Endothelial cell of umbilical vein (primary cell): Measurements from ENCODE around the gene LHFPL2. TPM values are rescaled to one million over a fixed set of nuclear protein-coding genes. Genes with fewer than 3 reads are reported as not detected.
"Not testable (repeated sequence)": the region's sequence is repeated elsewhere in the genome, so short reads cannot be mapped to it uniquely, and the experiment has no call there.

ENCODE experiments used
- BruUV-seq: library from RNA; stranded (reverse); fragments of 400-500 nt; replicated peaks from 2 replicates; lab custom pipeline; 2021; lab: Mats Ljungman, UMichigan
- CTCF ChIA-PET: fragments of 300-600, 350-600 bp; sonication (Branson Sonifier 250); formaldehyde crosslinking; loops from one replicate; lab custom pipeline; 2021; ENCODE audit warnings: antibody characterized with exemption, inconsistent platforms; lab: Charles Lee
- POLR2A ChIA-PET: fragments of 300-600, 350-600 bp; sonication (Branson Sonifier 250); formaldehyde crosslinking; loops from one replicate; lab custom pipeline; 2021; ENCODE audit warnings: antibody characterized with exemption, inconsistent platforms; lab: Charles Lee
- DNase-seq: peaks from one replicate; pipeline ENCODE4 v3.0.0-alpha.2; 2011; ENCODE audit warnings: low read depth, low spot score
- FAIRE-seq: peaks from 2 replicates; lab custom pipeline; 2011; peaks lifted over from hg19 to GRCh38; lab: Jason Lieb, UNC
- H2AFZ ChIP-seq: 2 replicates; pipeline ENCODE4 v1.6.0; 2012; ENCODE audit warnings: low read depth, low read length, control low read depth, inconsistent platforms
- H3K27ac ChIP-seq: 2 replicates; pipeline ENCODE4 v1.5.1; 2011; ENCODE audit warnings: low read depth, mild to moderate bottlenecking, control low read depth, low read length, moderate library complexity; ENCODE audit not compliant: insufficient read depth
- H3K27me3 ChIP-seq, 2 experiments: 2 replicates each; pipeline versions ENCODE4 v1.6.0 to v1.6.1; 2011; ENCODE audit warnings: low read length in 2 of 2, mixed read lengths in 1 of 2; ENCODE audit not compliant: control insufficient read depth in 2 of 2, insufficient read depth in 2 of 2
- H3K36me3 ChIP-seq, 2 experiments: 2 replicates in 1 of 2; 3 replicates in 1 of 2; pipeline ENCODE4 v1.5.1; 2011; ENCODE audit warnings: low read length in 2 of 2, mild to moderate bottlenecking in 1 of 2, moderate library complexity in 1 of 2; ENCODE audit not compliant: control insufficient read depth in 2 of 2, insufficient read depth in 2 of 2; ENCODE audit errors: extremely low read depth in 1 of 2
- H3K4me1 ChIP-seq: 3 replicates; pipeline ENCODE4 v1.5.1; 2011; ENCODE audit warnings: mild to moderate bottlenecking, low read length; ENCODE audit not compliant: control insufficient read depth, insufficient read depth; ENCODE audit errors: extremely low read depth
- H3K4me2 ChIP-seq: 2 replicates; pipeline ENCODE4 v1.6.1; 2011; ENCODE audit warnings: low read length, control low read depth, mixed read lengths; ENCODE audit not compliant: insufficient read depth
- H3K4me3 ChIP-seq, 3 experiments: fragments of 200-600 bp in 1 of 3; sonication (generic), shearing (Covaris generic) in 1 of 3; replicated peaks in 1 of 3; 2 replicates each; pipeline ENCODE4 v1.5.1; 2011 to 2016; ENCODE audit warnings: control low read depth in 3 of 3, low read length in 3 of 3, mild to moderate bottlenecking in 2 of 3, inconsistent platforms in 1 of 3, low read depth in 1 of 3, moderate library complexity in 1 of 3; ENCODE audit not compliant: insufficient read depth in 1 of 3
- H3K79me2 ChIP-seq: 2 replicates; pipeline ENCODE4 v1.6.0; 2012; ENCODE audit warnings: low read length, inconsistent platforms; ENCODE audit not compliant: control insufficient read depth, insufficient read depth
- H3K9ac ChIP-seq: replicated peaks from 2 replicates; pipeline ENCODE3; 2011; ENCODE audit warnings: low read length, control low read depth; ENCODE audit not compliant: insufficient read depth; ENCODE audit errors: extremely low read depth
- H3K9me1 ChIP-seq: replicated peaks from 3 replicates; pipeline ENCODE4 v1.6.0; 2011; ENCODE audit warnings: mild to moderate bottlenecking, low read length; ENCODE audit not compliant: control insufficient read depth, insufficient read depth; ENCODE audit errors: extremely low read depth
- H3K9me3 ChIP-seq: replicated peaks from 2 replicates; pipeline ENCODE4 v1.5.1; 2012; ENCODE audit warnings: low read length, inconsistent platforms; ENCODE audit not compliant: control insufficient read depth, insufficient read depth
- H4K20me1 ChIP-seq: replicated peaks from 2 replicates; pipeline ENCODE3; 2011; ENCODE audit warnings: mild to moderate bottlenecking, low read length; ENCODE audit not compliant: control insufficient read depth, insufficient read depth; ENCODE audit errors: extremely low read depth
- EZH2 ChIP-seq: IDR thresholded peaks from 2 replicates; pipeline ENCODE4 v1.6.1; 2012; ENCODE audit warnings: borderline replicate concordance, low read depth, mild to moderate bottlenecking, moderate library complexity, low read length, inconsistent platforms; ENCODE audit not compliant: severe bottlenecking
- FOS ChIP-seq: IDR thresholded peaks from 2 replicates; pipeline ENCODE4 v1.6.1; 2011; ENCODE audit warnings: mild to moderate bottlenecking, low read length, moderate library complexity, borderline replicate concordance; ENCODE audit not compliant: insufficient read depth
- GATA2 ChIP-seq: IDR thresholded peaks from 2 replicates; pipeline ENCODE4 v1.7.0; 2011; ENCODE audit warnings: low read depth, mild to moderate bottlenecking, moderate library complexity, mixed read lengths, low read length; ENCODE audit not compliant: insufficient read length, insufficient read depth
- JUN ChIP-seq: IDR thresholded peaks from 2 replicates; pipeline ENCODE4 v1.6.1; 2011; ENCODE audit warnings: borderline replicate concordance, low read depth; ENCODE audit not compliant: insufficient read length, insufficient read depth
- MYC ChIP-seq: IDR thresholded peaks from one replicate; pipeline ENCODE4 v1.6.1; 2011; ENCODE audit warnings: mild to moderate bottlenecking, low read depth, low read length
- POLR2A ChIP-seq: IDR thresholded peaks from 2 replicates; pipeline ENCODE4 v1.6.1; 2012; ENCODE audit warnings: low read depth, mild to moderate bottlenecking, control low read depth, low read length
- POLR2AphosphoS5 ChIP-seq: IDR thresholded peaks from 2 replicates; pipeline ENCODE4 v1.6.1; 2012; ENCODE audit warnings: low read depth, mild to moderate bottlenecking, control low read depth, low read length, moderate library complexity; ENCODE audit not compliant: insufficient read depth
- dilution Hi-C: fragments of 300-500 bp; cut with MboI; formaldehyde crosslinking; loops from one replicate; pipeline ENCODE4 v1.15.0; 2019; ENCODE audit warnings: low sequenced_read_pairs; ENCODE audit not compliant: extremely low pct_ligation_motif_present
- intact Hi-C: fragments of 100-400 bp; cut with micrococcal nuclease; formaldehyde crosslinking; loops from one replicate; pipeline ENCODE4 v1.10.0; 2022
- polyA plus RNA-seq, 4 experiments: library from polyadenylated mRNA; depleted of rRNA in 3 of 4; stranded (reverse) in 3 of 4; unstranded in 1 of 4; fragments of >200 nt; gene quantifications; 2 replicates each; pipeline versions ENCODE4 v1.2.1 to v1.2.3, GENCODE V29; 2011 to 2012; ENCODE audit warnings: missing spikeins in 1 of 4
- total RNA-seq: library from RNA; stranded (reverse); gene quantifications from 2 replicates; pipeline ENCODE4 v1.2.3, GENCODE V29; 2021
- TF ChIP-seq, protein P1 (sequence below): IDR thresholded peaks from 2 replicates; pipeline ENCODE4 v1.6.1; 2011; ENCODE audit not compliant: insufficient read depth, insufficient read length
- TF ChIP-seq, protein P2 (sequence below), 2 donors: IDR thresholded peaks; 1 replicate in 1 of 2; 2 replicates in 1 of 2; pipeline ENCODE4 v1.5.1; 2011; ENCODE audit warnings: low read length in 2 of 2, mild to moderate bottlenecking in 2 of 2, moderate library complexity in 2 of 2, control low read depth in 1 of 2, inconsistent platforms in 1 of 2, low read depth in 1 of 2; ENCODE audit not compliant: insufficient read depth in 1 of 2; ENCODE audit errors: extremely low read depth in 1 of 2

Gene LHFPL2
- total and polyA plus RNA-seq, 2 donors (not counting 3 experiments of a cell fraction or from before 2014, with no cell fraction given), result 9.6 to 36.3 TPM

- Histone ChIP-seq H3K9me1 (no peaks in the 10 kb centered on the region), H3K36me3 (no peaks in the 10 kb centered on the region), H3K4me1 (no peaks in the 10 kb centered on the region), H2AFZ (no peak overlapping the region), H3K4me3 (no peak overlapping the region), H3K27ac (no peak overlapping the region), H3K9me3 (no peaks in the 10 kb centered on the region), H3K9ac (no peak overlapping the region), H3K4me2 (no peak overlapping the region), H3K27me3 (peaks cover 0 to 2% of the 10 kb centered on the region in 2 experiments), H4K20me1 (no peaks in the 10 kb centered on the region), H3K79me2 (no peaks in the 10 kb centered on the region)
- BruUV-seq, result no TSS peak
- POLR2A ChIA-PET, result no interaction called here
- CTCF ChIA-PET, result no interaction called here
- FAIRE-seq, result no peak
- TF ChIP-seq POLR2AphosphoS5 (no peak), POLR2A (no peak), JUN (no peak), FOS (no peak), MYC (no peak), GATA2 (no peak), EZH2 (no peak)
- TF ChIP-seq, protein P1, sequence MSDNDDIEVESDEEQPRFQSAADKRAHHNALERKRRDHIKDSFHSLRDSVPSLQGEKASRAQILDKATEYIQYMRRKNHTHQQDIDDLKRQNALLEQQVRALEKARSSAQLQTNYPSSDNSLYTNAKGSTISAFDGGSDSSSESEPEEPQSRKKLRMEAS, result no peak
- TF ChIP-seq, protein P2, sequence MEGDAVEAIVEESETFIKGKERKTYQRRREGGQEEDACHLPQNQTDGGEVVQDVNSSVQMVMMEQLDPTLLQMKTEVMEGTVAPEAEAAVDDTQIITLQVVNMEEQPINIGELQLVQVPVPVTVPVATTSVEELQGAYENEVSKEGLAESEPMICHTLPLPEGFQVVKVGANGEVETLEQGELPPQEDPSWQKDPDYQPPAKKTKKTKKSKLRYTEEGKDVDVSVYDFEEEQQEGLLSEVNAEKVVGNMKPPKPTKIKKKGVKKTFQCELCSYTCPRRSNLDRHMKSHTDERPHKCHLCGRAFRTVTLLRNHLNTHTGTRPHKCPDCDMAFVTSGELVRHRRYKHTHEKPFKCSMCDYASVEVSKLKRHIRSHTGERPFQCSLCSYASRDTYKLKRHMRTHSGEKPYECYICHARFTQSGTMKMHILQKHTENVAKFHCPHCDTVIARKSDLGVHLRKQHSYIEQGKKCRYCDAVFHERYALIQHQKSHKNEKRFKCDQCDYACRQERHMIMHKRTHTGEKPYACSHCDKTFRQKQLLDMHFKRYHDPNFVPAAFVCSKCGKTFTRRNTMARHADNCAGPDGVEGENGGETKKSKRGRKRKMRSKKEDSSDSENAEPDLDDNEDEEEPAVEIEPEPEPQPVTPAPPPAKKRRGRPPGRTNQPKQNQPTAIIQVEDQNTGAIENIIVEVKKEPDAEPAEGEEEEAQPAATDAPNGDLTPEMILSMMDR (IDR thresholded peaks at IDR 0.05; ENCODE audit: extremely low read depth in 1 of 2, insufficient read depth in 1 of 2, low read depth in 1 of 2, low read length in 2 of 2), result no peak
- dilution Hi-C loops (no loop called here), intact Hi-C loops (no loop called here)
- DNase-seq, result no peak
Measured at GRCh38 chr5:78675956-78676730, 27.6 kb upstream of the LHFPL2 start.

DNA sequence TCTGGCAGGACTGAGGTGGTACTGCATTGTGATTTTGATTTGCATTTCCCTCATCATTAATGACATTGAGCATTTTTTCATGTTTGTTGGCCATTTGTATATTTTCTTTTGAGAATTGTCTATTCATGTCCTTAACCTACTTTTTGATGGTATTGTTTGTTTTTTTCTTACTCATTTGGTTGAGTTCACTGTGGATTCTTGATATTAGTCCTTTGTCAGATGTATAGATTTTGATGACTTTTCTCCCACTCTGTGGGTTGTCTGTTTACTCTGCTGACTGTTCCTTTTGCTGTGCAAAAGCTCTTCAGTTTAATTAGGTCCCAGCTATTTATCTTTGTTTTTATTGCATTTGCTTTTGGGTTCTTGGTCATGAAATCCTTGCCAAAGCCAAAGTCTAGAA, 25.3 kb upstream of the LHFPL2 start:
- H3K9me1 ChIP-seq, H3K9ac ChIP-seq, H3K36me3 ChIP-seq, BruUV-seq, DNase-seq, CTCF ChIA-PET, H3K79me2 ChIP-seq, FAIRE-seq, H3K9me3 ChIP-seq, POLR2A ChIA-PET, H3K4me1 ChIP-seq, H2AFZ ChIP-seq, dilution Hi-C loops, H3K4me3 ChIP-seq, H3K27ac ChIP-seq, H3K27me3 ChIP-seq, H4K20me1 ChIP-seq, intact Hi-C loops, H3K4me2 ChIP-seq: not testable (repeated sequence)
